Measurements from ENCODE around the gene SIPA1. TPM values are rescaled to one million over a fixed set of nuclear protein-coding genes. Genes with fewer than 3 reads are reported as not detected.
A peak's percentile ranks its signal among the peaks of the same experiment; 100 is the strongest.

Gene SIPA1
- total and polyA plus RNA-seq, 5 donors from 2014 or later: 74.7 to 200 (median 84.8) TPM

DNA sequence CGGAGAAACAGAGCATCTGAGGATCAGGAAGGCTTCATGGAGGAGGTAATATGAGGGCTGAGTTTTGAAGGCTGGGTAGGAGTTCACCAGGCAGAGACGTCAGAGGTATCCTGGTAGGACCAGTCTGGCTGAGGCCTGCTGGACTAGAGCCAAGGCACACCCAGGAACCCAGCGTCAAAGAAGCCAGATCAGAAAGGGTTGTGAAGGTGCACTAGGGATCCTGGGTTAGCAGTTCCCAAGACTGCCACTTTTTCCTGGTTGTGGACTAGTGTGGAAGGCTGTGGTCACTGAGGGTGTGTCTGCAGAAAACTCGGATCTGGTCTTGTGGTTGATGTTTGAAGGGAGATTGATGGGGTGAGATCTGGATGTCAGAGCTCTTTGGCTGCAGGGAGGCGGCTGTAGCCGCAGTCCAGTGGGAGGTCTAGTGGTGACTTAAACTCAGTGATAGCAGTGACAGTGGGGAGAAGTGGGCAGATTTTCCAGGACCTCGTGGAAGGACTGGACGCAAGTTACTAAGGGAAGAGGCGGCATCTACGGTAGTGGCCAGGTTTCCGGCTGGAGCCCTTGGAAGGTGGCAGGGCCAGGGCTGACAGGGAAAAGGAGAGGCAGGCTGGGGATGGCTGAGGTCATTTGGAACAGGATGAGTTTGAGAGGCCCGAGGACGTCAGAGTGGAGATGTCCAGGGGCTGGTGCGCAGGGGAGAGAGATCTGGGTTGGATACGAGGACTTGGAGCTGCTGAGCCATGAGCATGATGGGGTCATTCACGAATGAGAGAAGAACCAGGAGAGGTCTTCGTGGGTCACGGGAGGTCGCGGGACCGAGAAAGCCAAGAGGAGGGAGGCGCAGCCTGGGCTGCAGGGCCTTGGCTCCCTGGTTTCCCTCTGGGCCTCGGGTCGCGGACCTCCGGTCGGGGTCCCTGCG, 13.9 kb downstream of the SIPA1 start:
- DNase-seq (no peak), ATAC-seq (ENCODE audit: low read depth in 2 of 2) (no peak)
- peaks cover 35% of the 10 kb centered on the region for H3K4me1 ChIP-seq (ENCODE audit: control insufficient read depth, insufficient read depth, low read length, poor library complexity, severe bottlenecking)
- H3K27ac ChIP-seq (ENCODE audit: insufficient read depth, low read length, poor library complexity, severe bottlenecking): peak overlapping the region; percentile 99
- H3K9me3 ChIP-seq (ENCODE audit: control insufficient read depth in 2 of 2, low read length in 2 of 2): no peaks in the 10 kb centered on the region
- H3K36me3 ChIP-seq (ENCODE audit: control insufficient read depth, insufficient read depth, low read length): peaks cover 58% of the 10 kb centered on the region
- Mint-ChIP-seq H3K4me3 (peak overlapping the region; percentile 90 to 94 (median 90)), H3K27me3 (peaks cover 11% of the 10 kb centered on the region), H3K27ac (peak overlapping the region; percentile 93 to 97 (median 94)), H3K9me3 (no peaks in the 10 kb centered on the region), H3K4me1 (peaks cover 5 to 42% (median 27%) of the 10 kb centered on the region in 4 donors), H3K36me3 (peaks cover 15% of the 10 kb centered on the region)
- H3K4me3 ChIP-seq (ENCODE audit: low read depth, low read length): peak overlapping the region; percentile 38
- H3K27me3 ChIP-seq (ENCODE audit: control insufficient read depth, insufficient read depth, low read length): no peaks in the 10 kb centered on the region

DNA sequence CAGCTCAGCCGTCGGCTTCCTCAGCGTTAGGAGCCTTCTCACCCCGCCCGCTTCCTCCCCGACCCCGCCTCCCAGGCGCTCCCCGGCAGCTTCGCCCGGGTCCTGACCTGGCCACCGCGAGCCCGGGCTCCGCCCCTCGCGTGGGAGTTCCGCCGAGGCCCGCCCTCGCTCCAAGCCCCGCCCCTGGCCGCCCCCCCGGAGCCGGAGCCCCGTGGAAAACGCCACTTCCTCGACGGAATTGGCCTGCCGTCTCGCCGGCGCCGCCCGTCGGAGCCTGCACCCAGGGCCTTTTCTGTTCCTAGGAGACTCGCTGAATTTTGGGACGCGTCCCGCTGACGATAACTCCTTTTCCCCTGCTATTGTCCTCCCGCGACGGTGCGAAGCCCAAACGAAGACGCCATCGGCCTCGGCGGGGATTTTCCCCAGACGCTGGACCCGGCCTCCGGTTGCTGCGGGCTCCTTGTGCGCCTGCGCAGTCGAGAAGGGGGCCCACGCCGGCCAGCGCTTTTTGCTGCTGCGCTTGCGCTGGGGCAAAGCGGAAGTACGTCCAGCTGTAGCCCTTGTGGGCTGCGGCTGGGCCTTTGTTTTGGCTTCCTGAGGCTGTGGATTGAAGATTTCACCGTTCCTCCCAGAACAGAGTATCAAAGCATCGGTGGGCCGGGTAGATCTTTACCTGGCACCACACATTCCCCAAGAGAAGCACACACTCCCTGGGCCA, 14.8 kb downstream of the SIPA1 start:
- H3K4me3 ChIP-seq (ENCODE audit: low read depth, low read length): peak overlapping the region; percentile 72
- no peaks in the 10 kb centered on the region for H3K9me3 Mint-ChIP-seq
- peak overlapping the region; percentile 93 to 99 (median 97) for H3K27ac Mint-ChIP-seq
- H3K4me1 Mint-ChIP-seq: peaks cover 5 to 48% (median 33%) of the 10 kb centered on the region in 4 donors
- H3K4me1 ChIP-seq (ENCODE audit: control insufficient read depth, insufficient read depth, low read length, poor library complexity, severe bottlenecking): peaks cover 35% of the 10 kb centered on the region
- peaks cover 11% of the 10 kb centered on the region for H3K27me3 Mint-ChIP-seq
- peaks cover 23% of the 10 kb centered on the region for H3K36me3 Mint-ChIP-seq
- peak overlapping the region; percentile 99 for H3K27ac ChIP-seq (ENCODE audit: insufficient read depth, low read length, poor library complexity, severe bottlenecking)
- no peaks in the 10 kb centered on the region for H3K9me3 ChIP-seq (ENCODE audit: control insufficient read depth in 2 of 2, low read length in 2 of 2)
- H3K36me3 ChIP-seq (ENCODE audit: control insufficient read depth, insufficient read depth, low read length): peaks cover 66% of the 10 kb centered on the region
- H3K4me3 Mint-ChIP-seq: peak overlapping the region; percentile 90 to 95 (median 92)
- no peaks in the 10 kb centered on the region for H3K27me3 ChIP-seq (ENCODE audit: control insufficient read depth, insufficient read depth, low read length)
- DNase-seq (peak; percentile 90 to 95 (median 95)), ATAC-seq (ENCODE audit: low read depth in 2 of 2) (peak; percentile 87 to 89)

DNA sequence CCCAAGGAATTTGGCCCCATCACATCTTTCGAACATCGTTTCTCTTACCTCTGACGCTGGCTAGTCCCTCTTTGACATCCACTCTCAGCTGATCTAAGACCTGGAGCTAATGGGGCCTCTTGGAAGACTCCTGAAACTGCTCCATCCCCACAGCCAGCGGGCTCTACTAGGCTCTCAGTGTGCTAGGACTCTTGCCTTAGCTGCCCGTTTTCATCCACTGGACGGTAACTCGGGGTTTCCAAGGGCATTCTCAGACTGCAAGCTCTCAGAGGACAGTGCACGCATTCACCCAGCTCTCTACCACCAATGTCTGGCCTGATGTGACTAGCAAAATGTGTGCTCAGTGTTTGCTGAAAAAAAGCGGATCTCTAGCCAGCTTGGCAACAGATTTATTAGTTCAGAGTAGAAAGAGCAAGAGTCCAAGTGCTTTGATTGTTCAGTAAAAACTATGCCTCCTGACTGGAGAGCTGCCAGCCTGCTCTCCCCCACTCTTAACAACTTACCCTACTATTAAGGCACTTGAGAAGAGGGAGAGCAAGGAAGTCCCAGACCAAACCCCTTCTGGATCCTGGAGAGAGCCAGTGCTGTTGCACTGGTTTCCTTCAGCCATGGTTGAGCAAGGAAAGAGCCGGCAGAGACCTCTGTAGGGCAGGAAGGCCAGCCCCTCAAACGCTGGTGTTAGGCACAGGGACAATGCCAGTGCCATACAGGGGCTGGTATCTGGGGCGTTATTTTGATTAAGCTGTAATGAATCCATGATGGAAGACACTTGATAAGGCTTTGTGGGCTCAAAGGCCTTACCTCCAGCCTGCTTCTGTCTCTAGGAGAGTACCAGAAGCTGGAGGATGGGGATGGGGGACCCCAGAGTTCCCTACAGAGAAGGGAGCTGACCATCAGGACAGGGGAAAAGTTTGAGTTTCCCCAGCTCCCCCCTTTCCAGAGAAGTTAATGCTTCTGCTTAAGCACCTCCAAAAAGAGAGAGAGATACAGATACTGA, 15.6 kb downstream of the SIPA1 start:
- no peak for DNase-seq
- Histone ChIP-seq H3K9me3 (ENCODE audit: control insufficient read depth in 2 of 2, low read length in 2 of 2) (no peaks in the 10 kb centered on the region), H3K27me3 (ENCODE audit: control insufficient read depth, insufficient read depth, low read length) (no peaks in the 10 kb centered on the region), H3K4me3 (ENCODE audit: low read depth, low read length) (peak overlapping the region; percentile 72), H3K4me1 (ENCODE audit: control insufficient read depth, insufficient read depth, low read length, poor library complexity, severe bottlenecking) (peaks cover 35% of the 10 kb centered on the region), H3K27ac (ENCODE audit: insufficient read depth, low read length, poor library complexity, severe bottlenecking) (peak overlapping the region; percentile 99), H3K36me3 (ENCODE audit: control insufficient read depth, insufficient read depth, low read length) (peaks cover 71% of the 10 kb centered on the region)
- Mint-ChIP-seq H3K4me1 (peaks cover 5 to 53% (median 34%) of the 10 kb centered on the region in 4 donors), H3K27me3 (peaks cover 11% of the 10 kb centered on the region), H3K27ac (peak overlapping the region; percentile 93 to 99 (median 97)), H3K36me3 (peaks cover 27% of the 10 kb centered on the region), H3K9me3 (no peaks in the 10 kb centered on the region), H3K4me3 (peak overlapping the region; percentile 90 to 95 (median 92))
- ATAC-seq (ENCODE audit: low read depth in 2 of 2): no peak

DNA sequence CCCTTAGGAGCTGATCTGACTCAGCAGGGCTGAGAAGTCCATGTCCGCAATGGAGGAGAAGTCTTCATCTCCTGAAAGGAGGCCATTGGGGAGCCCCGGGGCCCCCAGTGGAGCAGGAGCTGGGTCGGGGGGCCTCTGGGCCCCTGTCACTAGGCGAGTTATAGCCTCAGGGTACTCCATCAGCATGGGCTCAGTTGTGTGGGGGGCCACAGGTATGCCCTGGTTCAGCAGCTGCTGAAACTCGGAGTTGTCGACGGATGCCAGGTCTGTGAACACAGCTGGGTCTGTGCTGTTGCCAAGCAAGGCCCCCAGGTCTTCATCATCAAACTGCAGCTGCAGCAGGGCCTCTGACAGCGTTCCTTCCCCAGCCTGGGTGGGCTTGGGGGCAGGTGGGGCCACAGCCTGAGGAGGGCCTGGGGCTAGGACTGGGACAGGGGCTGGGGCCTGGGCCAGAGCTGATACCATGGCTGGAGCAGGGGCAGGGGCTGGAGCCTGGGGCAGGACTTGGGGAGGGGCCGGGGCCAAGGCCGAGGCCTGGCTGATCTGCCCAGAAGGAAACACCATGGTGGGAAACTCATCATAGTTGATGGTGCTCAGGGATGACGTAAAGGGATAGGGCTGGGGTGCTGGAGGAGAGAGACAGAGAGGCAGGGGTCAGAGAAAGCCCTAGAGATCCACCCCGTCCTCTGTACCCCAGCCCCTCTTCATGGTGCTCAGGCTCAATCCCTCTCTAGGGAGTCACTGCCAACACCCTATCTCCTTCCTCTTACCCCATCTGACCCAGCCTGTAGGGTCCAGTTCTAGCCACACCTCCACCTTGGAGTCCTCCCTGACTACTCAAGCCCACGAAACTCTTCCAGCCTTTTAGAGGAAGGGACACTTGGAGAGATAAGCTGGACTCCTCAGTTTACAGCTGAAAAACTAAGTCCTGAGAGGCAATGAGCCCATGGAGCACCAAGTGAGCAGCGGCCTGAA, 16.8 kb downstream of the SIPA1 start:
- DNase-seq (no peak), ATAC-seq (ENCODE audit: low read depth in 2 of 2) (no peak)
- Histone ChIP-seq H3K27ac (ENCODE audit: insufficient read depth, low read length, poor library complexity, severe bottlenecking) (peak overlapping the region; percentile 99), H3K27me3 (ENCODE audit: control insufficient read depth, insufficient read depth, low read length) (no peaks in the 10 kb centered on the region), H3K36me3 (ENCODE audit: control insufficient read depth, insufficient read depth, low read length) (peaks cover 71% of the 10 kb centered on the region), H3K4me3 (ENCODE audit: low read depth, low read length) (no peak overlapping the region), H3K4me1 (ENCODE audit: control insufficient read depth, insufficient read depth, low read length, poor library complexity, severe bottlenecking) (peaks cover 35% of the 10 kb centered on the region), H3K9me3 (ENCODE audit: control insufficient read depth in 2 of 2, low read length in 2 of 2) (no peaks in the 10 kb centered on the region)
- Mint-ChIP-seq H3K4me1 (peaks cover 13 to 64% (median 41%) of the 10 kb centered on the region in 4 donors), H3K36me3 (peaks cover 39% of the 10 kb centered on the region), H3K27ac (peak overlapping the region in 2 of 3 donors; percentile 83 to 93), H3K9me3 (no peaks in the 10 kb centered on the region), H3K27me3 (peaks cover 15% of the 10 kb centered on the region), H3K4me3 (peak overlapping the region in 1 of 4 donors; percentile 32)

DNA sequence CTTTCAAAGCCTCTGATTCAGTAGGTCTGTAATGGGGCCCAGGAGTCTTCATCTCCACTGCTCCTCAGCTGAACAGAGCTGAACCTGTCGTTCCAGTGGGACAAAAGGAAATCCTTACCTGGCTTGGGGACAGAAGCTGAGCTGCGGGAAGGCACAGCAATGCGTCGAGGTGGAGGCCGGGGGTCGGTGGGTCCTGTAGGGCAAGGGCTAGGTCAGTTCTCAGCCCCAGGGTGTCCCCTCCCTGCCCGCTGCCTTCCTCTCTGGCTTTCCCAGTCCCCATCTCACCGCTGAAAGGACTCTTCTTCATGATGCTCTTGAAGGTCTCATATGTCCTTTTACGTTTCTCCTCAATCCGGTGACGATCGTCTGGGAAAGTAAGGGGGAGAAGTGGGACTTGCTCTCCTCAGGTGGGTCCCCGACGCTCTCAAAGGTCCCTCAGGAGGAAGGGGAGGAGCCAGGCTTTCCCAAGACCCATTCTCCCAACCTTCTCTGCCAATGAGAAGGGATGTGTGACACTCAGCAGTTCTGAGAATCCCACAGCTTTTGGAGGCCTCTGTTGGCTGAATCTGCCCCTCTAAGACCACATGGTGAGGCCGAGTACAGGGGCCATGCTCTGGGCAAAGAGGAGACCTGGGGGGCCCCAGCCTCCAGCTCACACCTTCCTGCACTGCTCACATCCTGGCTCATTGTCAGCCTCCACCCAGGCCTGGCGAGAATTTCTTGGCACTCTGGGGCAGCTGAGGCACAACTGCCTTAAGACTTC, 17.9 kb downstream of the SIPA1 start:
- ATAC-seq (ENCODE audit: low read depth in 2 of 2): no peak
- Mint-ChIP-seq H3K27me3 (peaks cover 15% of the 10 kb centered on the region), H3K4me3 (peak overlapping the region in 1 of 4 donors; percentile 83), H3K9me3 (no peaks in the 10 kb centered on the region), H3K4me1 (peaks cover 13 to 73% (median 43%) of the 10 kb centered on the region in 4 donors), H3K36me3 (peaks cover 46% of the 10 kb centered on the region), H3K27ac (peak overlapping the region in 2 of 3 donors; percentile 64 to 83)
- peaks cover 46% of the 10 kb centered on the region for H3K4me1 ChIP-seq (ENCODE audit: control insufficient read depth, insufficient read depth, low read length, poor library complexity, severe bottlenecking)
- H3K27ac ChIP-seq (ENCODE audit: insufficient read depth, low read length, poor library complexity, severe bottlenecking): no peak overlapping the region
- H3K4me3 ChIP-seq (ENCODE audit: low read depth, low read length): no peak overlapping the region
- no peaks in the 10 kb centered on the region for H3K27me3 ChIP-seq (ENCODE audit: control insufficient read depth, insufficient read depth, low read length)
- H3K9me3 ChIP-seq (ENCODE audit: control insufficient read depth in 2 of 2, low read length in 2 of 2): no peaks in the 10 kb centered on the region
- DNase-seq: no peak
- peaks cover 68% of the 10 kb centered on the region for H3K36me3 ChIP-seq (ENCODE audit: control insufficient read depth, insufficient read depth, low read length)

DNA sequence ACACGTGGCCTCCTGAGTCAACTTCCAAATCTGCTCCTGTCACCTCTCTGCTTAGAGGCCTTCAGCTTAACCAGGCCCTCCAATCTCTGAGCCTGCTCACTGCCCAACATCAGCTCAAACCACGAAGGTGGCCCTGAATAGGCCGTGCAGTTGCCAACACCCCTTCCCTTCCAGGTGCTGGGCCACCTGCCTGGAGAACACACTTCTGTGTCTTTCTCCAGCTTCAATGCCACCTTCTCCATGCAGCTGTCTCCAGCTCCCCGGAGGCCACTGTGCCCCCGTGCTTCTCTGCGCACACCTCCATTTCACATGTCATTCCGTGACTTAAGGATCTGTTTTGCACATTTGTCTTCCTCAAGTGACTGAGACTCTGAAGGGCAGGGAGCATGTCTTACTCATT, 19.5 kb downstream of the SIPA1 start:
- no peak overlapping the region for H3K27ac ChIP-seq (ENCODE audit: insufficient read depth, low read length, poor library complexity, severe bottlenecking)
- H3K4me3 ChIP-seq (ENCODE audit: low read depth, low read length): no peak overlapping the region
- no peaks in the 10 kb centered on the region for H3K27me3 ChIP-seq (ENCODE audit: control insufficient read depth, insufficient read depth, low read length)
- peaks cover 49% of the 10 kb centered on the region for H3K4me1 ChIP-seq (ENCODE audit: control insufficient read depth, insufficient read depth, low read length, poor library complexity, severe bottlenecking)
- peaks cover 68% of the 10 kb centered on the region for H3K36me3 ChIP-seq (ENCODE audit: control insufficient read depth, insufficient read depth, low read length)
- Mint-ChIP-seq H3K27ac (peak overlapping the region; percentile 13 to 75 (median 62)), H3K4me1 (peaks cover 13 to 69% (median 36%) of the 10 kb centered on the region in 4 donors), H3K9me3 (no peaks in the 10 kb centered on the region), H3K4me3 (peak overlapping the region in 1 of 4 donors; percentile 83), H3K36me3 (peaks cover 46% of the 10 kb centered on the region), H3K27me3 (peaks cover 8% of the 10 kb centered on the region)
- ATAC-seq (ENCODE audit: low read depth in 2 of 2): no peak
- H3K9me3 ChIP-seq (ENCODE audit: control insufficient read depth in 2 of 2, low read length in 2 of 2): no peaks in the 10 kb centered on the region
- no peak for DNase-seq
